ENCODE measurements around the gene ZC3HAV1.

- TF ChIP-seq, protein P1, sequence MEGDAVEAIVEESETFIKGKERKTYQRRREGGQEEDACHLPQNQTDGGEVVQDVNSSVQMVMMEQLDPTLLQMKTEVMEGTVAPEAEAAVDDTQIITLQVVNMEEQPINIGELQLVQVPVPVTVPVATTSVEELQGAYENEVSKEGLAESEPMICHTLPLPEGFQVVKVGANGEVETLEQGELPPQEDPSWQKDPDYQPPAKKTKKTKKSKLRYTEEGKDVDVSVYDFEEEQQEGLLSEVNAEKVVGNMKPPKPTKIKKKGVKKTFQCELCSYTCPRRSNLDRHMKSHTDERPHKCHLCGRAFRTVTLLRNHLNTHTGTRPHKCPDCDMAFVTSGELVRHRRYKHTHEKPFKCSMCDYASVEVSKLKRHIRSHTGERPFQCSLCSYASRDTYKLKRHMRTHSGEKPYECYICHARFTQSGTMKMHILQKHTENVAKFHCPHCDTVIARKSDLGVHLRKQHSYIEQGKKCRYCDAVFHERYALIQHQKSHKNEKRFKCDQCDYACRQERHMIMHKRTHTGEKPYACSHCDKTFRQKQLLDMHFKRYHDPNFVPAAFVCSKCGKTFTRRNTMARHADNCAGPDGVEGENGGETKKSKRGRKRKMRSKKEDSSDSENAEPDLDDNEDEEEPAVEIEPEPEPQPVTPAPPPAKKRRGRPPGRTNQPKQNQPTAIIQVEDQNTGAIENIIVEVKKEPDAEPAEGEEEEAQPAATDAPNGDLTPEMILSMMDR (IDR thresholded peaks at IDR 0.05; ENCODE audit: low read depth, low read length) = no peak
- TF ChIP-seq POLR2A (IDR thresholded peaks at IDR 0.05; ENCODE audit: extremely low read depth, insufficient read length) (no peak), MYC (IDR thresholded peaks at IDR 0.05; ENCODE audit: low read depth, low read length) (no peak)
- TF ChIP-seq, protein P2, sequence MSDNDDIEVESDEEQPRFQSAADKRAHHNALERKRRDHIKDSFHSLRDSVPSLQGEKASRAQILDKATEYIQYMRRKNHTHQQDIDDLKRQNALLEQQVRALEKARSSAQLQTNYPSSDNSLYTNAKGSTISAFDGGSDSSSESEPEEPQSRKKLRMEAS (IDR thresholded peaks at IDR 0.05; ENCODE audit: low read depth, low read length) = no peak
Measured at GRCh38 chr7:139124084-139124914, 14.8 kb upstream of the ZC3HAV1 start.

All from NB4 (cell line).